NCI-H69 (cell line): ENCODE measurements around the gene C19orf25.
"Not testable (repeated sequence)": the region's sequence is repeated elsewhere in the genome, so short reads cannot be mapped to it uniquely, and the experiment has no call there.

Source experiments
- DNase-seq: peaks from one replicate; lab custom pipeline; 2025; lab: John Stamatoyannopoulos, UW

Gene C19orf25

GRCh38 chr19:1478934-1479707, at the start of gene C19orf25:
Gene C19orf25 (minus strand): TSS chr19:1479215. CDS start chr19:1478903, 312 bp downstream.
- DNase-seq, result peak; percentile 98

- DNase-seq, result no peak
Measured at GRCh38 chr19:1527650-1528309, 48.8 kb upstream of the C19orf25 start.

- no peak for DNase-seq
Measured at GRCh38 chr19:1526979-1527649, 48.1 kb upstream of the C19orf25 start.

DNA sequence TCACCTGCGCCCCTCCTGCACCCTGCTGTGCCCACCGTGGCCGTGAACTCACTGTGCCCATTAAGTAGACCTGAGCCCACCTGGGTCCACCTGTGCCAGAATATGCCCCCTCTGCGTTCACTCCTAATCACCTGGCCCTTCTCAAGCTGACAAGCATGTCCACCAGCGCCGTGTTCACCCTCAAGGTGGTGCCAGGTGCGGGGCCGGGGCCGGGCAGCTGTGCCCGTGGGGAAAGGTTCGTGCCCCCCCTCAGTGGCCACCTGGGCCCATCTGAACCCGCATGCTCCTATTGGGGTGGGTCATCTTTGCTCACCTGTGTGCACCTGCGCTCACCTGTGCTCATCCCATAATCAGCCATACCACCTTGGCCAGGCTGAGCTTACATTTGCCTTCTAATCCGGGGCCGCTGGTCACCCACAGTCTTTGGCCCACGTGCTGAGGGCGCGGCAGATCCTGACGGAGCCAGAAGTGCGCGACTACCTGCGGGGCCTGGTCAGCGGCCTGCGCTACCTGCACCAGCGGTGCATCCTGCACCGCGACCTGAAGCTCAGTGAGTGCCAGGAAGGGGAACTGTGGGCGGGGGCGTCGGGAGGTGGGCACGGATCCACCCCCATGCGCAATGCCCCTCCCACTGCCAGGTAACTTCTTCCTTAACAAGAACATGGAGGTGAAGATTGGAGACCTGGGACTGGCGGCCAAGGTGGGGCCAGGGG, 47.2 kb upstream of the C19orf25 start:
- DNase-seq, result no peak

- no peak for DNase-seq
Measured at GRCh38 chr19:1525343-1525742, 46.3 kb upstream of the C19orf25 start.

DNA sequence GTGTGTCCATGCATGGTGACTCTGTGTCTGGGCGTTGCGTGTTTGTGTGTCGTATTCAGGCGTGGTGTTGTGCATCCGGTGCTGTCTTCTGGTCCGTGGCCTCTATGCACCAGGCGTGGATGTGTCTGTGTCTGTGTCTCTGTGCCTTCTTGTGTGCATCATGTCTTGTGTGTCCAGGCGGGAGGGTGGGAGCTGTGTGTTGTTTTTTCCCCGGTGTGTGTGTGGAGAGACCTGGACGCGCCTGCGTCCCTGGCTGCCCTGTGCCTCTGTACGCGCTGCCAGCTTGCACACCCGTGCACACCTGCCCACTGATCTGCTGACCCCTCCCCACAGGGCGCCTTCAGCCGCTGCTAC, 45.9 kb upstream of the C19orf25 start:
- no peak for DNase-seq

DNA sequence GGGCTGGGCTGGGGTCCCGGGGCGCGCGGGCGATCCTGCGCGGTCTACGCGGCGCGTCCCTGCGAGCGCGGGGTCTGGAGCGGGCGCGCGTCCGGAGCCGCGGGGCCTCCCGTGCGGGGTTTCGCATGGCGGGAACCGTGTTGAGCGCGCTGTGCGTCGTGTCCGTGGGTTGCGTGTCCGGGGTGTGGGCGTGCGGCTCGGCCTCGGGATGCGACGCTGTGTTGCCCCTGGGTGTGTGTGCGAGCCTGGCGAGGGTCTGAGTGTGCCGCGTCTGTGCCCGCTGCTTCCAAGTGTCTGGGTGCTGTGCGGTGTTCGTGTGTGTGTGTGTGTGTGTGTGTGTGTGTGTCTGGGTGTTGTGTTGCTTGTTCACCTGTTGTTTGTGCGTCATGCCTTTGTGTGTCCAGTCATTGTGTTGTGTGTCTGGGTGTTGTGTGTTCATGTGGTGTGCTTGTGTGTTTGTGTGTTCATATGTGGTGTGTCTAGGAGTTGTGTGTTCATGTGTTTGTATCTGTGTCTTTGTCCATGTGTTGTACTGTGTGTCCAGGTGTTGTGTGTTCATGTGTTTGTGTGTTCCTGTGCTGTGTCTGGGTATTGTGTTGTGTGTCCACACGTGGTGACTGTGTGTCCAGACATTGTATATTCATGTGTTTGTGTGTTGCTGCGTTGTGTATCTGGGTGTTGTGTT, 45.4 kb upstream of the C19orf25 start:
- no peak for DNase-seq

GRCh38 chr19:1523412-1524286, 44.6 kb upstream of the C19orf25 start, which contains the start of gene PLK5:
Gene PLK5 (plus strand): TSS chr19:1524077. CDS start chr19:1526997, 2,920 bp downstream.
- DNase-seq, result no peak

GRCh38 chr19:1522838-1523237, 43.8 kb upstream of the C19orf25 start:
- DNase-seq, result no peak

DNA sequence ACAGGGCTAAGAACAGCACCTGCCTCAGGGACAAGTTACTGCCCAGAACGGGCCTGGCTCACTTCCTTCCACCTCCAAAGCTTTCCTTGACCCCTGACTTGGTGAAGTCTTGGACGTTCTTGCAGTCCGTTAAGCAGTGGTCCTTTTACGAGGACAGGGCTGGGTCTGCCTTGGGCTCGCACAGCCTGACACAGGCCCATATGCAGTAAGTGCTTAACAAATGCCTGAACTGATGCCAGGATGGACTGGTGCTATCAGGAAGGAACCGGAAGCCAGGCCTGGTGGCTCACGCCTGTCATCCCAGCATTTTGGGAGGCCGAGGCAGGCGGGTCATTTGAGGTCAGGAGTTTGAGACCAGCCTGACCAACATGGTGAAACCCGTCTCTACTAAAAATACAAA, 43.0 kb upstream of the C19orf25 start:
- DNase-seq, result no peak

GRCh38 chr19:1521636-1522035, 42.6 kb upstream of the C19orf25 start:
- no peak for DNase-seq

GRCh38 chr19:1520203-1520780, 41.3 kb upstream of the C19orf25 start:
- no peak for DNase-seq

DNA sequence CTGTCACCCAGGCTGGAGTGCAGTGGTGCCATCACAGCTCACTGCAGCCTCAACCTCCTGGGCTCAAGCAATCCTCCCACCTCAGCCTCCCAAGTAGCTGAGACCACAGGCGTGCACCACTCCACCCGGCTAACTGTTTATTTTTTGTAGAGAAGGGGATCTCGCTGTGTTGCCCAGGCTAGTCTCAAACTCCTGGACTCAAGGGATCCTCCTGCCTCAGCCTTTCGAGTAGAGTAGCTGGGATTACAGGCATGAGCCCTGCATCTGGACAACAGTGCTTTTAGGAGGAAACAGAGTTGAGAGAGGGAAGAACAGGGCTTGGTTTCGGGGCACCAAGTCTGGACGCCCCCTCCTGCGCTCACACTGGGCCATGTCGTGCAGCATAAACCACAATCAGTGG, 40.8 kb upstream of the C19orf25 start:
- not testable (repeated sequence) for DNase-seq

- no peak for DNase-seq
Measured at GRCh38 chr19:1518471-1518870, 39.5 kb upstream of the C19orf25 start.

DNA sequence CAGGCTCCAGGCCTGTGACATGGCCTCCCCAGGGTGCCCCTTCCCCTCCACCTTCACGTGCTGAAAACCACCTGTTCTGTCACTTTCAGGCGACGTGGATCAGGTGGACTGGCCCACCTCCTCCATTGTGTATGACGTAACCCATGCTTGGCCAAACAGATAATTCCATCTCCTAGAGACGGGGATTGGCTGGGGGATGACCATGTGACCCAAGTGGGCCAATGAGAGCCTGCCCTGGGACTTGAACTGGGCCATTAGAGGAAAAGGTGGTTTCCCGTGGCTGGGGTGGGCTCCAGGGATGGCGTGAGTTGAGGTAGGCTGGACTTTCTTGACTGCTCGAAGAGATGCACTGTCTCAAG, 37.4 kb upstream of the C19orf25 start:
- DNase-seq, result peak; percentile 49

GRCh38 chr19:1514986-1515721, 36.1 kb upstream of the C19orf25 start:
- DNase-seq, result no peak

- no peak for DNase-seq
Measured at GRCh38 chr19:1514295-1514661, 35.3 kb upstream of the C19orf25 start.

GRCh38 chr19:1513499-1514294, 34.7 kb upstream of the C19orf25 start:
- peak; percentile 63 for DNase-seq
